CD8-positive, alpha-beta memory T cell (primary cell): ENCODE data around the gene KLHDC10. TPM values are rescaled to one million over a fixed set of nuclear protein-coding genes. Genes with fewer than 3 reads are reported as not detected.

Experiments
- CTCF ChIA-PET: fragments of 350-600 bp; sonication (Branson Sonifier 250); formaldehyde crosslinking; loops from one replicate; lab custom pipeline; 2021; ENCODE audit warnings: antibody characterized with exemption; lab: Charles Lee
- POLR2A ChIA-PET: fragments of 350-600 bp; sonication (Branson Sonifier 250); formaldehyde crosslinking; loops from one replicate; lab custom pipeline; 2021; ENCODE audit warnings: antibody characterized with exemption; lab: Charles Lee
- DNase-seq, 5 donors: peaks; one replicate each; pipeline versions ENCODE4 v3.0.0 to v3.0.0-alpha.2; 2020 to 2022; ENCODE audit warnings: mixed read lengths in 1 of 5
- H3K27ac ChIP-seq: one replicate; pipeline ENCODE4 v1.7.0; 2013; ENCODE audit warnings: low read depth, mild to moderate bottlenecking, low read length, moderate library complexity
- H3K27me3 ChIP-seq: 2 replicates; pipeline ENCODE4 v1.7.0; 2013; ENCODE audit warnings: low read length, mild to moderate bottlenecking; ENCODE audit not compliant: insufficient read depth, poor library complexity, severe bottlenecking
- H3K36me3 ChIP-seq: 2 replicates; pipeline ENCODE4 v1.7.0; 2013; ENCODE audit warnings: mild to moderate bottlenecking, low read length, moderate library complexity; ENCODE audit not compliant: insufficient read depth
- H3K4me1 ChIP-seq: 2 replicates; pipeline ENCODE4 v1.7.0; 2013; ENCODE audit warnings: mild to moderate bottlenecking, low read length, moderate library complexity; ENCODE audit not compliant: insufficient read depth
- H3K4me3 ChIP-seq: 2 replicates; pipeline ENCODE4 v1.7.0; 2013; ENCODE audit warnings: mild to moderate bottlenecking, low read length
- H3K9me3 ChIP-seq: 2 replicates; pipeline ENCODE4 v1.7.0; 2013; ENCODE audit warnings: mild to moderate bottlenecking, low read length
- H3K27ac Mint-ChIP-seq, 8 donors: one replicate each; pipeline ENCODE4 v1.8.0; 2020 to 2021; ENCODE audit warnings: mixed read lengths in 8 of 8, mild to moderate bottlenecking in 6 of 8, inconsistent platforms in 3 of 8, moderate library complexity in 3 of 8
- H3K27me3 Mint-ChIP-seq, 2 donors: one replicate each; pipeline ENCODE4 v1.8.0; 2020 to 2021; ENCODE audit warnings: mixed read lengths in 2 of 2, mild to moderate bottlenecking in 1 of 2, moderate library complexity in 1 of 2
- H3K36me3 Mint-ChIP-seq, 3 donors: one replicate each; pipeline ENCODE4 v1.8.0; 2020 to 2021; ENCODE audit warnings: mixed read lengths in 3 of 3, inconsistent platforms in 1 of 3, mild to moderate bottlenecking in 1 of 3
- H3K4me1 Mint-ChIP-seq, 3 donors: one replicate each; pipeline ENCODE4 v1.8.0; 2020 to 2021; ENCODE audit warnings: mixed read lengths in 3 of 3, inconsistent platforms in 1 of 3, mild to moderate bottlenecking in 1 of 3
- H3K4me3 Mint-ChIP-seq, 7 donors: one replicate each; pipeline ENCODE4 v1.8.0; 2020 to 2021; ENCODE audit warnings: mixed read lengths in 7 of 7, mild to moderate bottlenecking in 6 of 7, moderate library complexity in 4 of 7, inconsistent platforms in 2 of 7
- H3K9me3 Mint-ChIP-seq, 5 donors: one replicate each; pipeline ENCODE4 v1.8.0; 2020 to 2022; ENCODE audit warnings: mixed read lengths in 5 of 5, mild to moderate bottlenecking in 3 of 5, moderate library complexity in 2 of 5, inconsistent platforms in 1 of 5
- polyA plus RNA-seq: library from polyadenylated mRNA; unstranded; fragments of 300-500 nt; fragmentation: Illumina TruSeq; gene quantifications from one replicate; pipeline ENCODE4 v1.2.3, GENCODE V29; 2021
- total RNA-seq, 2 experiments: library from RNA; stranded (reverse); gene quantifications; one replicate each; pipeline ENCODE4 v1.2.3, GENCODE V29; 2021

The KLHDC10 gene
- total and polyA plus RNA-seq, 3 experiments from 2014 or later, result 2.2 to 19.2 (median 18.7) TPM

DNA sequence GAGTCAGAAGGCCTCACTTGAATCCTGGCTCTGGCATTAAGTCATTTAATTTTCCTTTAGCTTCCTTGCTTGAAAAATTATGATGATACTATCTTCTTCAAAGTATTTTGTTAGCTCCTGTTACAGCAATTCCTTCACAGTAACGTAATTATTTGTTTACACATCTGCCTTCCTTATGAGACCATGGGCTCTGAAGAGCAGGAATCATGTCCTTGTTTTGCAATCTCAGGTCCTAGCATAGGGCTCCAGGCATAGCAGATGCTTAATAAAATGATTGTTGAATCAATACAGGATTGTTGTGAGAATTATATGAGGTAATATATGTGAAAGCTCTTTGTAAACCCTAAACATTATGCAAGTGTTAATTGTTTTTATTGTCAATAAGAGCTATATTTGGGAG lies 25.5 kb downstream of the KLHDC10 start:
- DNase-seq, result no peak
- Mint-ChIP-seq H3K9me3 (no peaks in the 10 kb centered on the region), H3K36me3 (peaks cover 6 to 11% (median 8%) of the 10 kb centered on the region in 3 donors), H3K4me3 (no peak overlapping the region), H3K4me1 (peaks cover 14 to 24% (median 21%) of the 10 kb centered on the region in 3 donors), H3K27me3 (no peaks in the 10 kb centered on the region), H3K27ac (no peak overlapping the region)
- Histone ChIP-seq H3K36me3 (no peaks in the 10 kb centered on the region), H3K9me3 (no peaks in the 10 kb centered on the region), H3K27me3 (no peaks in the 10 kb centered on the region), H3K4me1 (no peaks in the 10 kb centered on the region), H3K27ac (no peak overlapping the region), H3K4me3 (no peak overlapping the region)
- POLR2A ChIA-PET, result no interaction called here
- CTCF ChIA-PET, result interaction anchor here (1.3 kb wide), 1 partner anchor 20 kb away, joined by 3 read pairs; no protein-coding TSS in a partner anchor

DNA sequence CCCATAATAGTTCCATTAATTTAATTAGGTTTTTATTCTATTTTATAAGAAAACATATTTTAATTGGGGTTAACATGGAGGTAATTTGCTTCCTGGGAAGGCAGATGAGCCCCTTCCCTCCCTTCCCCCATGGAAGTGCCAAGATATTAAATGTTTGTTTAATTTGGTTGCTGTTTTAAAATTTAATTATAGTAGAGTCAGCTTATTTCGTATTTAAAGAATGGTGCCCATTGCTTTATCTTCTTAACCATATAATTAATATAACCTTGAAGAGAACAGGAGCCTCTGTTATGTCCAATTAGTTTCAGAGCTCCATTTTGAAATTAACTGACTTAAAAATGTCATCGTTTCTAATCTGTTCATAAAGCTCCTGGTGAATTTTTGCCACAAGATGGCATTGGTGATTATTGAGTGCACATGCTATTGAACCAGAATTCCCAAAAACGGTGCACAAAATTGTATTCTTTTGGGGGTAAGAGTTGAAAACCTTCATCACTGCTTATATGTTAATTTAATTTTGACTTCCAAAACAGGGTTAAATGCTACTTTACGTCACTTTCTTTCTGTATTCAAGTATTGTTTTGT lies 26.0 kb downstream of the KLHDC10 start:
- DNase-seq, result no peak
- H3K4me1 ChIP-seq, result no peaks in the 10 kb centered on the region
- H3K4me3 Mint-ChIP-seq, result no peak overlapping the region
- no peak overlapping the region for H3K27ac ChIP-seq
- no peaks in the 10 kb centered on the region for H3K27me3 ChIP-seq
- no peaks in the 10 kb centered on the region for H3K9me3 ChIP-seq
- CTCF ChIA-PET, result interaction anchor here (1.3 kb wide), 1 partner anchor 19 kb away, joined by 3 read pairs; no protein-coding TSS in a partner anchor
- H3K27ac Mint-ChIP-seq, result no peak overlapping the region
- H3K4me1 Mint-ChIP-seq, result peaks cover 10 to 19% (median 16%) of the 10 kb centered on the region in 3 donors
- no peaks in the 10 kb centered on the region for H3K27me3 Mint-ChIP-seq
- H3K36me3 ChIP-seq, result no peaks in the 10 kb centered on the region
- no peak overlapping the region for H3K4me3 ChIP-seq
- POLR2A ChIA-PET, result no interaction called here
- H3K9me3 Mint-ChIP-seq, result no peaks in the 10 kb centered on the region
- peaks cover 6 to 9% (median 8%) of the 10 kb centered on the region in 3 donors for H3K36me3 Mint-ChIP-seq

DNA sequence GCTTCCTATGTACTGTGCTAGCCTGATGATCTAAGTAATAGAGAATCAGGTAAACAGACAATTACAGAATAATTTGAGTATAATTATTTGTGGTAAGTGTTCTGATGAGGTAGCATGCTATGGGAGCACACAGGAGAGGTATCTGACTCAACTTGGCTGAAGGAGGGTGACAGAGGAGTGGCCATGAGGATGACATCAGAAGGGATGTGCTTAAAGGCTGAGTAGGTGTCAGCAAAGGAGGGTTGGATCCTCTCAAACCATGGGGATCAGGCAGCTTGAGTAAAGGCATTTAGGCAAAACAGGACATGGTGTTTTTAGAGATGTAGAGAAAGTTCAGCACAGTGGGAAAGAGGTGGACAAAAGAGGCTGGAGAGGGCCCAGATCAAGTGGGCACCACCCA lies 29.0 kb downstream of the KLHDC10 start:
- peak overlapping the region in 1 of 8 donors; percentile 47 for H3K27ac Mint-ChIP-seq
- Histone ChIP-seq H3K27ac (no peak overlapping the region), H3K4me1 (no peaks in the 10 kb centered on the region), H3K27me3 (no peaks in the 10 kb centered on the region), H3K9me3 (no peaks in the 10 kb centered on the region), H3K4me3 (no peak overlapping the region), H3K36me3 (no peaks in the 10 kb centered on the region)
- no peaks in the 10 kb centered on the region for H3K27me3 Mint-ChIP-seq
- POLR2A ChIA-PET, result interaction anchor here (0.7 kb wide), 1 partner anchor 191 kb away, joined by 3 read pairs; no protein-coding TSS in a partner anchor
- no peak overlapping the region for H3K4me3 Mint-ChIP-seq
- CTCF ChIA-PET, result no interaction called here
- peaks cover 1 to 10% (median 2%) of the 10 kb centered on the region in 3 donors for H3K4me1 Mint-ChIP-seq
- H3K36me3 Mint-ChIP-seq, result peaks cover 6 to 14% (median 10%) of the 10 kb centered on the region in 3 donors
- no peaks in the 10 kb centered on the region for H3K9me3 Mint-ChIP-seq
- DNase-seq, result no peak

DNA sequence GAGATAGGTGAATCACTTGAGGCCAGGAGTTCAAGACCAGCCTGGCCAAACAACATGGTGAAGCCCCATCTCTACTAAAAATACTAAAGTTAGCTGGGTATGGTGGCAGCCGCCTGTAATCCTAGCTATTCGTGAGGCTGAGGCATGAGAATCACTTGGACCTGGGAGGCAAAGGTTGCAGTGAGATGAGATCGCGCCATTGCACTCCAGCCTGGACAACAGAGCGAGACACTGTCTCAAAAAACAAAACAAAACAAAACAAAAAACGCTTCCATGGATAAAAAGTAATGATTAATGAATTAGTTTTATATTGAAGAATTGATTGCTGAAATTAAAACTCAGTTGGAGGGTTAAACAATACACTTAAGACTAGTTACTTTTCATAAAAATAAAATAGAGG lies 32.3 kb downstream of the KLHDC10 start:
- H3K27me3 Mint-ChIP-seq, result no peaks in the 10 kb centered on the region
- no peaks in the 10 kb centered on the region for H3K36me3 ChIP-seq
- CTCF ChIA-PET, result interaction anchor here (1.2 kb wide), 1 partner anchor 18 kb away, joined by 3 read pairs; no protein-coding TSS in a partner anchor
- no peaks in the 10 kb centered on the region for H3K9me3 ChIP-seq
- H3K36me3 Mint-ChIP-seq, result peaks cover 6 to 18% (median 12%) of the 10 kb centered on the region in 3 donors
- no peaks in the 10 kb centered on the region for H3K4me1 ChIP-seq
- no peak overlapping the region for H3K4me3 ChIP-seq
- H3K27me3 ChIP-seq, result no peaks in the 10 kb centered on the region
- no peak overlapping the region for H3K27ac ChIP-seq
- H3K4me3 Mint-ChIP-seq, result no peak overlapping the region
- H3K9me3 Mint-ChIP-seq, result no peaks in the 10 kb centered on the region
- H3K4me1 Mint-ChIP-seq, result peaks cover 1 to 10% (median 2%) of the 10 kb centered on the region in 3 donors
- POLR2A ChIA-PET, result no interaction called here
- peak overlapping the region in 1 of 8 donors; percentile 35 for H3K27ac Mint-ChIP-seq
- no peak for DNase-seq

DNA sequence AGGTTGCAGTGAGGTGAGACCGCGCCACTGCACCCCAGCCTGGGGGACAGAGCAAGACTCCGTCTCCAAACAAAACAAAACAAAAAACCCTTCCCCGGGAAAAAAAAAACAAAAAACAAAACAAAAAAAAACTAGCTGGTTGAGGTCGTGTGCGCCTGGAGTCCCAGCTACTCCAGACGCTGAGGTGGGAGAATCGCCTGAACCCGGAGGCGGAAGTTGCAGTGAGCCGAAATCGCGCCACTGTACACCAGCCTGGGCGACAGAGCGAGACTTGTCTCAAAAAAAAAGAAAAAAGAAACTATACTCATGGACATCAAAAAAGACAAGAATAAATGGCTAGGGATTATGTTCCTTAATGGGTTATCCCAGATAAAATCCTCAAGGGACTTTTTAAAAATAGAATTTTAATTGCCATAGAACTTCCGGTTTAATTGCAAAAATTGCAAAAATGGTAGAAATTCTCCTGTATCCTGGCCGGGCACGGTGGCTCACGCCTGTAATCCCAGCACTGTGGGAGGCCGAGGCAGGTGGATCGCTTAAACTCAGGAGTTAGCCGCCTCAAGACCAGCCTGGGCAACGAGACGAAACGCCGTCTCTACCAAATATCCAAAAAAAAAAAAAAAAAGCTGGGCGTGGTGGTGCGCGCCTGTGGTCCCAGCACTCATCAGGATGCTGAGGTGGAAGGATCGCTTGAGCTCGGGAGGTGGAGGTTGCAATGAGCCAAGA lies 37.8 kb downstream of the KLHDC10 start:
- Histone ChIP-seq H3K27me3 (no peaks in the 10 kb centered on the region), H3K27ac (no peak overlapping the region), H3K4me3 (no peak overlapping the region), H3K4me1 (no peaks in the 10 kb centered on the region), H3K9me3 (no peaks in the 10 kb centered on the region), H3K36me3 (no peaks in the 10 kb centered on the region)
- H3K27me3 Mint-ChIP-seq, result no peaks in the 10 kb centered on the region
- H3K36me3 Mint-ChIP-seq, result peaks cover 0 to 5% (median 4%) of the 10 kb centered on the region in 3 donors
- DNase-seq, result no peak
- H3K4me3 Mint-ChIP-seq, result no peak overlapping the region
- H3K4me1 Mint-ChIP-seq, result no peaks in the 10 kb centered on the region
- ChIA-PET POLR2A (no interaction called here), CTCF (no interaction called here)
- H3K9me3 Mint-ChIP-seq, result no peaks in the 10 kb centered on the region
- H3K27ac Mint-ChIP-seq, result no peak overlapping the region

DNA sequence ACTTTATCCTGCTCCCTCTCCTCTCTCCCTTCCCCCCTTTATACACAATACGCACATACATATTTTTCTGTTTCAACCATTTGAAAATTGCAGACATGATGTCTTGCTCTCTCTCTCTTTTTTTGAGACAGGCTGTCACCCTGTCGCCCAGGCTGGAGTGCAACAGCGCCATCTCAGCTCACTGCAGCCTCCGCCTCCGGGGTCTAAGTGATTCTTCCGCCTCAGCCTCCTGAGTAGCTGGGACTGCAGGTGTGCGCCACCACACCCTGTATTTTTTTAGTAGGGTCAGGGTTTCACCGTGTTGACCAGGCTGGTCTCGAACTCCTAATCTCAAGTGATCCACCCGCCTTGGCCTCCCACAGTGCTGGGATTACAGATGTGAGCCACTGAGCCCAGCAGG lies 38.5 kb downstream of the KLHDC10 start:
- Histone ChIP-seq H3K9me3 (no peaks in the 10 kb centered on the region), H3K4me1 (no peaks in the 10 kb centered on the region), H3K27me3 (no peaks in the 10 kb centered on the region), H3K36me3 (no peaks in the 10 kb centered on the region), H3K27ac (no peak overlapping the region), H3K4me3 (no peak overlapping the region)
- peaks cover 0 to 5% (median 4%) of the 10 kb centered on the region in 3 donors for H3K36me3 Mint-ChIP-seq
- ChIA-PET CTCF (no interaction called here), POLR2A (no interaction called here)
- DNase-seq, result no peak
- H3K4me1 Mint-ChIP-seq, result no peaks in the 10 kb centered on the region
- H3K4me3 Mint-ChIP-seq, result no peak overlapping the region
- no peaks in the 10 kb centered on the region for H3K9me3 Mint-ChIP-seq
- H3K27me3 Mint-ChIP-seq, result no peaks in the 10 kb centered on the region
- H3K27ac Mint-ChIP-seq, result no peak overlapping the region

DNA sequence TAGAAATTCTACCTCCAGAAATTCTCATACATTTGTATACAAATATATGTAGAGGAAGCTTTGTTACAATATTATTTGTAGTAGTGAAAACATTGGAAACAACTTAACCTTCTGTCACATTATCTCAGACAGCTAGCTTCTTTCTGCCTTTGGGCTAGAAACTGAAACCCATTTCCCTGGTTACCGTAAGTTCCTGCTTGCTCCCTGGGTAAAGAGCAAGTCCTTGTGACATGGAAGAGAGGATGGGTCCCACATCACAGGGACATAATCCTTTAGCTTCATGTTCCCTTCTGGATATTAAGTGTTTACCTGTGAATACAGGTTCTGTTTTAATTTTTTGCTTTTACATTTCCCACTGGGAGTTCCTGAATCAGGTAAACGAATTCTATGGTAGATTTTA lies 41.8 kb downstream of the KLHDC10 start:
- CTCF ChIA-PET, result no interaction called here
- no peak for DNase-seq
- Histone ChIP-seq H3K9me3 (no peaks in the 10 kb centered on the region), H3K27ac (no peak overlapping the region), H3K4me3 (no peak overlapping the region), H3K27me3 (no peaks in the 10 kb centered on the region), H3K4me1 (no peaks in the 10 kb centered on the region), H3K36me3 (no peaks in the 10 kb centered on the region)
- Mint-ChIP-seq H3K36me3 (peaks cover 0 to 2% (median 0%) of the 10 kb centered on the region in 3 donors), H3K9me3 (no peaks in the 10 kb centered on the region), H3K4me1 (no peaks in the 10 kb centered on the region), H3K27me3 (no peaks in the 10 kb centered on the region), H3K27ac (peak overlapping the region in 1 of 8 donors; percentile 3), H3K4me3 (no peak overlapping the region)
- POLR2A ChIA-PET, result no interaction called here

DNA sequence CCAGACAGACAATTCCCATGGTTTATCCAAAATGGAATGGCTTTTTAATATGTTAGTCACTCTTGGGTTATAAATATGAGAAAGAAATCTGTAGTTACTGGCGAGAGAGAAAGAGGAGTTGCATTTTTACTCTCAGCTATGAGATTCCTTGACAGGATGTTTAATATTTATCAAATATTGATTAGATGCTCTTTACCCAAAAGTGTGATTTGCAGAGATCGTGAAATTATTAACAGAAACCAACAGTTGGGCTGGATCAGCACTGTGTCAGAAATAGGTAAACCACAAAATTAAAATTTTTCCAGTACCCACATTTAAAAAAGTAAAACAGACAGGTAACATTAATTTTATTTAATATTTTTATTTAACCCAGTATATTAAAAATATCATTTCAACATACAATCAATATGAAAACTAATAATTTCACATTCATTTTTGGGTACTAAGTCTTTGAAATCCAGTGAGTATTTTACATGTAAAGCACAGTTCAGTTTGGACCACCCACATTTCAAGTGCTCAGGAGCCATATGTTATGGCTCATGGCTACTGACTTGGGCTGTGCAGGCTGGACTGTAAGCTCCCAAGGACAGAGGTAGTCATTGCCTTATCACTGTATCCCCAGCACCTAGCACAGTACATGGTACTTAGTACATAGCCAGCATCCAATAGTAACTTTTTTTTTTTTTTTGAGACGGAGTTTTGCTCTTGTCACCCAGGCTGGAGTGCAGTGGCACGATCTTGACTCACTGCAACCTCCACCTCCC lies 42.5 kb downstream of the KLHDC10 start:
- Histone ChIP-seq H3K27ac (no peak overlapping the region), H3K9me3 (no peaks in the 10 kb centered on the region), H3K4me3 (no peak overlapping the region), H3K4me1 (no peaks in the 10 kb centered on the region), H3K27me3 (no peaks in the 10 kb centered on the region), H3K36me3 (no peaks in the 10 kb centered on the region)
- H3K4me3 Mint-ChIP-seq, result no peak overlapping the region
- no peak for DNase-seq
- ChIA-PET CTCF (no interaction called here), POLR2A (no interaction called here)
- peaks cover 0 to 2% (median 0%) of the 10 kb centered on the region in 3 donors for H3K36me3 Mint-ChIP-seq
- no peaks in the 10 kb centered on the region for H3K27me3 Mint-ChIP-seq
- H3K4me1 Mint-ChIP-seq, result no peaks in the 10 kb centered on the region
- H3K27ac Mint-ChIP-seq, result peak overlapping the region in 1 of 8 donors; percentile 11
- H3K9me3 Mint-ChIP-seq, result no peaks in the 10 kb centered on the region
